ENCODE results near the gene UNC13C.
"Not testable (repeated sequence)": the region's sequence is repeated elsewhere in the genome, so short reads cannot be mapped to it uniquely, and the experiment has no call there.

The UNC13C gene

DNA sequence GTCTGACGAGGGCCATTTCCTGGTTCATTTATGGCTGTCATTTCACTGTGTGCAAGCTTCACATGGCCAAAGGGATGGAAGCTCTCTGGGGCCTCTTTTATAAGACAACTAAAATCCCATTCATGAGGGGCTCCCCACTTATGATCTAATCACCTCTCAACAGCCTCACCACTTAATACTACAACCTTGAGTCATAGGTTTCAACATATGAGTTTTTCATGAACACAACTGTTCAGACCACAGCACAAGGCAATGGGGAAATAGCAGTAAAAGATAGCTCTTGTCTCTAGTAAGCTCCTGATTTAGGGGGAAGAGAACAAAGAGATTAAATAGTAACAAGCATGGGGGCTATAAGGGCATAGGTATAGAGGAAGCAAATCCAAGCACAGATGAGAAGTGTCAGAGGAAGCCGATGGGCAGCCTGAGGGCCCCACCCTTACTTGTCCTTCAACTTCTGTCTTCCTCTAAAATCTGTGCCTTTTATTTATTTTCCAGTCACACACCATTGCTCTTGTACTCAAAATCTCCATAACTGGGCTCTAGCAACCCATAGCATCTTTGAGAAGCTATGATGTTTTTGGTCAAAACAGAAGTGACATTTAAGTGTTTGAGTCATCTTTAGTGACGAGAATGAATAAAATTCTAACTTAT lies 329.1 kb downstream of the UNC13C start:
- no peak for DNase-seq

DNA sequence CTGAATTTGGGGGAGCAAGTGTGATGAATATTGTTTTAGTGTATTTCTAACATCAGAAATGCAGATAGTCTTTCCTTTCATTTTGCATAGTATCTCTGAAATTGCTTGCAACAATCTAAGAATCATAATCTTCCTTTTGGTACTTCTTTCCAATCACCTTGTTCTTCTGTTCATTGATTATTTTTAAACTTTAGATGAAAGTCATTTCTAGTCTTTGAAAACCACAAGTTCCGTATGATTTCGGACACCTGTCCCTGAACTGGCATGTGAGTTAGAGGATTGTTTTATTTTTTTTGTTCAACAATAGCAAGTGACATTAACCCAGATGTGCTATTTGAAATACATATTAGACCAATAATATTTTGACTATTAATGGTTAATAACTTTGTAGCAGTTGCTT lies 329.7 kb downstream of the UNC13C start:
- DNase-seq: no peak

DNA sequence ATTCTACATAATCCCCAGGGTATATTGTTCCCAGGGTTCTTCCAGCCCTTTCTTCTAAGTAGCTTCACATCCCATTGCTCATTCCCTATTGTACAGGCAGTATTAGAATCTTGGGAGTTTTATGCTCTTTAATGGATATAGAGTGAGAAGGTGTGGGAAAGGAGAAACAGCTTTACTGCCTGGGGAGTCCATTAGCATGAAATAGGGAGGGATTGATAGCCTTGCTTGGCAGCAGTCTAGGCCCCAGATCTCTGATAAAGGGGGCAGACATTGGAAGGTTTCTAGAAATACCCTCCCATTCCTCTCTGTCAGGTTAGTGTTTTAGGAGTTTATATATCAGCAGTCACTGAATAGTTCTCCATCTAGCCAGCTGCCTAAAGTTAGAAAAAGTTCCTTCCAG lies 334.3 kb downstream of the UNC13C start:
- DNase-seq: no peak

DNA sequence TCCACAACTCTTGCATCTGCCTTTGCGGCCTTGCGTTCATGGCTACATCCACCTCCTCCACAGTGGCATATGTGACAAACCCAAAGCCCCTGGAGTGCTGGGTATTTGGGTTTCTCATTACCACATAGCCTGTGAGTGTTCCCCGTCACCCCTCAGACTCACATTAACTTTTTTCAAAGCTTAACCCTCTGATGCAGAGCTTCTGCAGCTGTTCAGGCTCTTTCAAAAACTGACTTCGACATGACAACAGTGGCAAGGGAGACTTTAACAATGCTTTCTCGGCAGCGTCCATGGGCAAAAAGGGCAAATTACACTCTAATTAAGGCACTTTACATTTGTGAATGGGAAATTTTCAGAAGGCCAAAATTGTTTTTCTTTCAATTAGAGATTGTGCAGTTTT lies 343.2 kb downstream of the UNC13C start:
- DNase-seq: no peak

DNA sequence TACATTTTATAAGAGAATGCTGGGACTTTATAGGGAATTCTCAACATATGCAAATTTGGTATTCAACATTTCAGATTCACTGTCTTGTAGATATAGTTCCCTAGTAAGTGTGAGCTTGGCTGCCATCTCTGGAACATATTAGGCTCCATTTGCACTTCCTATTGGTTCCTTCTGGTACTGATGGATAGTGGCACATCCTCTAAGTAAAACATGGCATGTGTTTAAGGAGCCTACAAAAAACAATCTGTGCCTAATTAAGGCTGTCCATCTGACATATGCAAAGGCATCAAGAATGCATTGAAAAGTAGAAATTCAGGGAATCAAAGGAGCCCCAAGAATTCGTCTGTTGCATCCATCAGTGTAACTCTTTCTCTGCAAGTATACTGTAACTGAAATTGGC lies 344.1 kb downstream of the UNC13C start:
- no peak for DNase-seq

DNA sequence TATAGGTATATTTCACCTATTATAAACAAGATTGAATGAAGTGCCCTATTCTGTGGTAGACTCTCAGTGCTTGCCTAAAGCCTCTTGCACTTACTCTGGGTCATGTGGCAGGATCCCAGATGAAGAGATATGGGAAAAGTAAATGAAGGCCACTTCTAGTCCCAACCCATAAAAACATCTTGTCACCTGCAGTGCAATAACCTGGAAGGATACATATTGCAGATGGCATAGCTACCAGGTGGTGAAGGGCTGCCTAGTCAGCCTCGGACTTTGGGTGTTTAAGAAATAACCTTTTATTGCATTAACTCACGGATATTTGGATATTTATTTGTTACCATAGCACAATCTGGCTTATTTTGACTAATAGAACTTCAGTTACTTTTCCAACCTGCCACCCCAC lies 367.1 kb downstream of the UNC13C start:
- DNase-seq: no peak

DNA sequence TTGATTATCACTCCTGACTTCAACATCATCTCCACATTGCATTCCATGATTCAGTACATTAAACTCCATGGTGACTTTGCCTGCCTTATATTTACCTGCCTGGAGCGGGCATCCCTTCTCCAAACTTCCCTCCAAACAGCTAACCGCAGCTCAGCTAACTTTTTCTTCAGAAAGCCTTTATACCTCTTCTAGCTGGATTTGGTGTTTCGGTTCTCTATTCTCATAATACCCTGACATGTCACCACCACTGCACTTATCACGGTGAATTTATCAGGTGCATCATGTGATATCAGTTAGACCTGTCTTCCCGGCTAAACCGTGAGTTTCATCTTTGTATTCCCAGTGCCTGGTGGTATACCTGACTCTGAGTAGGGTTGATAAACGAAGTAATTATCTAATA lies 367.6 kb downstream of the UNC13C start:
- DNase-seq: no peak

DNA sequence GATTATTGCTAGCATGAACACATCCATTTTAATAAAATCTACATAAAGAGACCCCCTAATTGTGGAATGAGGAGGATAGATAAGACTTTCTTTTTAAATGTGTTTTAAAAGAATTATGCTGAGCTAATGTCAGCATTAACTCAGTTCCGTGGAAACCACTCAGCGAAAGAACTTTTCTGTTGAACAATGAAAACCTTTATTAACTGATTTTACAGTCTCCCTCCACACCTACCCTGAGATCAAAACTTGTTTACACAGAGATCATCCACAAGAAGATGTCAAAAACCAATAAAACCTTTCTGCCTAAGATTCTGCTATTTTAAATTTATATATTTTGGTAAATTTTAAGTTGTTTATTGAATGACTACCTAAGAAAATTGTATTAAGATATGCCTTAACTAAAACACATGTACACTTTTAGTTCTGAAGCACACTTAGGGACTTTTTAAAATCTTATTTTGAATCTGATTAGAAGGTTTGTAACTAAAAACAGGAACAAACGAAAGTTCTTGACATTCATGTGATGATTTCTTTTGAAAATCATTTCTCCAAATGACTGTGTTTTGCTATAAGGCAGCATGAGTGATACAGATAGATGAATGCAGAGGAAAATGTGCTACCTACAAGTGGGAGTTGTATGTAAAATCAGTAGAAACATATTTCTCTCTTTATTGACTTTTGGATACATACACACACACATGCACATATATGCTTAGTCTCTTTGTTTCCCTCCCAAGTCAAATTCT lies 369.0 kb downstream of the UNC13C start:
- peak; percentile 3 for DNase-seq

DNA sequence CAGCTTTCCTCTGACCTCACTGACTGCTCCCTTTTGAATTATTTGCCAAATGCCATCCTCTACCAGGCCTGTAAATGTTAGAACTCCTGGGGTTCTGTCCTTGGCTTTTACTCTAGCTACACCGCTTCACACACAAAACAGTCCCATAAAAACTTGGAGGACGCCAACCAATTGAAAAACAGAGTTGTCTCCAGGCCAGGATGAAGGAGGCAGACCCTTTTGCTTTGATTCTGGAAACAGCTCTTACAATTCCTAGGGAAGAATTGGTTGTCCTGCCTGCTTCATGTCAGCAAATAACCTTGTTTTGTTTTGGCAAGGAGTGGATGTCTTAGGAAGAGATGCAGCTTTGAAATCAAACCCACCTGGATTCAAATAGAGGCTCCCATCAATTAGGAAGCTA lies 375.5 kb downstream of the UNC13C start:
- DNase-seq: no peak

DNA sequence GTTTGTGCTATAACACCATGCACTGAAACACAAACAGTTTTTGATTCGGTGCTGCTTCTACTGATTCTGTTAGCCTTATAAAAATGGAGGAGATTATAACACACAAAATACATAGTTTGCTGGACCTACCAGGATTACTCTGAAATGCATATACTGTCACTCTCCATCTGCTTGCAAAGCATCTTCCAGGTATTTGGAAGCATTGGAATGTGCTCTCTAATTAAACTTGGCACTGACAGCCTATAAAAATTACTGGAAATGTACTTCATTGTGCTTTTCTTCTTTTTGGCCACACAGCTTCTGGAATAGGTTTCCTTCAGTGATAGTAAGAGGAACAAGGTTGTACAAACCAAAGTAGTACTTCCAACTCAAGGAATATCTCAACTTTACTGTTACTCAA lies 376.1 kb downstream of the UNC13C start:
- DNase-seq: no peak

DNA sequence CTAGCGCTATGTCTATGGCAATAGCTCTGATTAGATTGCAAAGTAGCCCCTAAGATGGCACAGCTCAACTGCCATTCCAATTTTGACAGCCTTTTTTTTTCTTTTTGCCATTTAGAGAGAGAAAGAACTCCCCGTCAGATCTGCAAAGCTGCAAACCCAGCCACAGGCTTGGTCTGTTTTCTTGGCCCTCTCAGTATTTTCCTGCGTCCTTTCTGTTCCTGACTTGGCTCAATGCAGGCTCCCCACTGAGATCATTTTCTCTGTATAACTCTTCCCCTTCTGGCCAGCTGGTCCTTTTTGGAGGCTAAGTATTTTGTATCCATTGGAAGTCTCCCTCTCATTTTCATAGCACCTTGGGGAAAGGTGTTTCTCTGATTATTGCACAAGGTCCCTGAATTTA lies 386.7 kb downstream of the UNC13C start:
- no peak for DNase-seq

DNA sequence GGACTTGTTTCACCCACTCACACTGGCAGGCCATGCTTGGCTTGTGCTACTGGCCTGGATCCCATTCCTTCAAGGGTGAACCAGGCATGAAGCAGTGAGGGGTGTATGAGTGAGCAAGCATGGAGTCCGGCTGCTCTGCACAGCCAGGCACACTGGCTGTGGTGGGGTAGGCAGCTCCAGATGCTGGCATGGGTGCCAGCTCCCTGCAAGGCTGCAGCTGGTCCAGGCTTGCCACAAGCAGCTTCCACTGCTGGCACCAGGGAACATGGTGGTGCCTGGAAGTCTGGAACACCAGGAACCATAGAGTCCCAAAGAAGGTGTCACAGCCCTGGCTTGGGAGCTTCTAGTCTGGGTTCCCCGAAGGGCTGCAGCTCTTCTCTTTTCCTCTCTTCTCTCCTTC lies 395.1 kb downstream of the UNC13C start:
- no peak for DNase-seq

DNA sequence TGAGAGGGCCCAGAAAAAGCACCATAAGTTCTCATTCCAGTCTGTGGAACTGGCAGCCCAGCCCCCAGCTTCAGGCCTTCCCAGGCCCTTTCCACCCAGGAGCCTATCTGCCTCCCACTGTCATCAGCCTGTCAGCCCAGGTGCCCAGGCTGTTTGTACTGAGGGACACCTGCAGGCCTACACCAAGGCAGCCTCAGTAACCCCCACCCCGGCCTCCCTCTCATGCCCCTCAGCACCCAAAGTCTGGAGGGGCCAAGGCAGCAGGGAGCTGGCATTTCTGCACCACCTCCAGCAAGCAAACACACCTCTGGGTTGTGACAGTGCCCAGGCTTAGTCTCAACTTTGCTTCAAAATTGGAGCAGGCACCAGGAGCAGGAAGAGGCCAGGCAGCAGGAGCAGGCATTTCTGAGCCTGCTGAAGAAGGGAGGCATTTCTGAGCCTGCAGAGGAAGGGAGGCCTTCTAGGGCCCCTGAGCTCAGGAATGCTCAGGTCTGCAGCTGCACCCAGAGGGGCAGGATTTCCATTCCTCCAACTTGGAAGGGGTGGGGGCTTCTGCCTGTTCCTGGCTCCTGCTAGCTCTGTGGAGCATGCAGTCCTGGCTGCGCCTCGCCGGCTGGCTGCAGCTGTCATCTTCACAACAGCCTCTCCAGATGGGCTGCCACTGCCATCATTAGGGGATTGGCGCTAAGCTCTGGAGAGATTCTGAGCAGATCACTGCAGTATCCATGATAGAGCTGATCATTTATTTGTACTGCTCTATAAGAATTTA lies 396.1 kb downstream of the UNC13C start:
- no peak for DNase-seq

DNA sequence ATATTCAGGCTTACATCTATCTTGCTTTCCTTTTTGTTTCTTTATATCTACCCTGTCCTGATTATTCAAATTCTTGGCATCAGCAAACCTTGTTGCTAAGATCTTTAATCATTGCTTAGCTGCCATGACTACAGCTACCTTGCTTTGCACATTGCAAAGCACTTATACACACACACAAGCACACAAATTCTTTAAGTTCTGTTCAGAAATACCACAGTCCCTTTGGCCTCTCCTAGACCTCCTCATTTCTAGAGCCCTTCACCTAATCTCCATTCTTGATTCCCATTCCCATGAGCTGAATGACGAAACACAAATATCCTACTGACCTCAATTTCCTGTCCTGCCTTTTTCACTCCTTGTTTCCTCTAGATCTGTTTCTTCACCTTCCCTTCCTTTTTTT lies 409.6 kb downstream of the UNC13C start:
- DNase-seq: no peak

DNA sequence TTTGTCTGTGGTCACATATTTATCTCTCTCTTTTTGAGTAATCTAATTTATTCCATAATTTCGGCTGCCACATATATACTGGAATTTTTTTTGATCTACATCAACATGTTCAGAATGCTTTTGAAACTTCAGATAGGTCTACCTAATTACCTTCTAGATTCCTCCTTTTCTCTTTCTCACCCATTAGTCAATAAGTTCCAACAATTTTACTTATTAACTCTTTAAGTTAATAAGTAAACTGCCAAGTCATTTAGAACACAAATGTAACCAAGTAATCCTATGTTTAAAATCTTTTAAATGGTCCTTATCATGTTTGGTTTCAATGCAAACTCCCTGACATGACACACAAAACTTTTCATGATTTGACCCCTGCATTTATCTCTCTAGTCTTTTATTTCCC lies 410.5 kb downstream of the UNC13C start:
- no peak for DNase-seq

DNA sequence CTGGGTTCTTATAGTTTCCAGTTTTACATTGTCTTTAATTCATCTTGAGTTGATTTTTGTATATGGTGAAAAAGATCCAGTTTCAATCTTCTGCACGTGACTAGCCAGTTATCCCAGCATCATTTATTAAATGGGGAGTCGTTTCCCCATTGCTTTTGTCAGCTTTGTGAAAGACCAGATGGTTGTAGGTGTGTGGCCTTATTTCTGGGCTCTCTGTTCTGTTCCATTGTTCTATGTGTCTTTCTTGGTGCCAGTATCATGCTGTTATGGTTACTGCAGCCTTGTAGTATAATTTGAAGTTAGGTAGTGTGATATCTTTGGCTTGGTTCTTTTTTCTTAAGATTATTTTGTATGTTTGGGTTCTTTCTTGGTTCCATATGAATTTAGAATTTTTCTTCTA lies 432.2 kb downstream of the UNC13C start:
- no peak for DNase-seq

DNA sequence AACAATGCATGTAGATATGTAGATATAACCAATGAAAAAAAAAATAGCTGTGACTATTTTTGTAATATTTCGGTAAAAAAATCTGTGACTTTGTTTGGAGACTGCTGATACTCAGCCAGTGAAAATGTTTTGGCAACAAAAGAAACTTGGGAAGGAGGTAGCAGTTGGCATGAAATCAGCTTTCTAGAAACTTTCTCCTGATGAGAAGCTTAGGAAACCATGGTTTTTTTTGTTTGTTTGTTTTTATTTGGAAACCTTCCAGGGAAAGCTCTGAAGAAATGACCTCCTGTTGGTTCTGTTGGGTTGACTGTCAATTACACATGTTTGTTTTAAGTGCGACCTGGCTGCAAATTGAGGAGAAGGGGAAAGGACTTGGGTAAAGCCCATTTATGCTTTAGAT lies 445.9 kb downstream of the UNC13C start:
- DNase-seq: no peak

DNA sequence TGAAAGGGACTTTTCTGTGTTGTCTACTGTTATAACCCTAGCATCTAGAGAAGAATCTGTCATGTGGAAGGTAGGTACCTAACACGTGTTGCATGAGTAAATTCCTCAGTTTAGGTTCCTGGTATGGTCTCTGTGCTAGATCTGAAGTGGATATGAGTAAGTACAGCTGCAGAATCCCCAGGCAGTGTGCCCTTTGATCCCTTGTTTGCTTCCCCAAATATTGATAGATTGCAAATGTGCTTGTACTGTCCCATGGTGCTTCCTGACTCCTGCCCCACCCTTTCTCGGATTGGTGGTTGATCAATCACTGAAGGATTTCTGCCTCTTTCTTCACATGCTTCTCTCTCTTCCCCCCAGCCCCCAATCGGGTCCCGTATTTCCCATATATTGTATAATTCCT lies 450.4 kb downstream of the UNC13C start:
- DNase-seq: no peak

DNA sequence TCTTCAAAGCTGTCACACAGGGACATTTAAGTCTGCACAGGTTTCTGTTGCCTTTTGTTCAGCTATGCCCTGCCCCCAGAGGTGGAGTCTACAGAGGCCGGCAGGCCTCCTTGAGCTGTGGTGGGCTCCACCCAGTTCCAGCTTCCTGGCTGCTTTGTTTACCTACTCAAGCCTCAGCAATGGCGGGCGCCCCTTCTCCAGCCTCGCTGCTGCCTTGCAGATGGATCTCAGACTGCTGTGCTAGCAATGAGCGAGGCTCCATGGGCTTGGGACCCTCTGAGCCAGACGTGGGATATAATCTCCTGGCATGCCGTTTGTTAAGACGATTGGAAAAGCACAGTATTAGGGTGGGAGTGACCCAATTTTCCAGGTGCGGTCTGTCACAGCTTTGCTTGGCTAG lies 472.0 kb downstream of the UNC13C start:
- not testable (repeated sequence) for DNase-seq

DNA sequence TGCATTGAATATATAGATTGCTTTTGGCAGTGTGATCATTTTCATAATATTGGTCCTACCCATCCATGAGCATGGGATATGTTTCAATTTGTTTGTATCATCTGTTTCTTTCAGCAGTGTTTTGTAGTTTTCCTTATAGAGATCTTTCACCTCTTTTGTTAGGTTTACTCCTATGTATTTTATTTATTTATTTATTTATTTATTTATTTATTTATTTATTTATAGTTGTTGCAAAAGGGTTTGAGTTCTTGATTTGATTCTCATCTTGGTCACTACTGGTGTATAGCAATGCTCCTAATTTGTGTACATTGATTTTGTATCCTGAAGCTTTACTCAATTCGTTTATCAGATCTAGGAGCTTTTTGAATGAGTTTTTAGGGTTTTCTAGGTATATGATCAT lies 478.2 kb downstream of the UNC13C start:
- DNase-seq: no peak

DNA sequence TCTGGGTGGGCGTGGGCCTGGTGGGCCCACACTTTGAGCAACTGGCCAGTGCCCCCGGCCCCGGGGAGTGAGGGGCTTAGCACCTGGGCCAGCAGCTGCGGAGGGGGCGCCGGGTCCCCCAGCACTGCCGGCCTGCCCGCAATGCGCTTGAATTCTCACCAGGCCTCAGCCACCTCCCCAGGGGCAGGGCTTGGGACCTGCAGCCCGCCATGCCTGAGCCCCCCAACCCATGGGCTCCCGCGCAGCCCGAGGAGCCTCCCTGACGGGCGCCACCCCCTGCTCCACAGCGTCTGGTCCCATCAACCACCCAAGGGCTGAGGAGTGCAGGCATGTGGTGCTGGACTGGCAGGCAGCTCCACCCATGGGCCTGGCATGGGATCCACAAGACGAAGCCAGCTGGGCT lies 484.3 kb downstream of the UNC13C start:
- DNase-seq: no peak

DNA sequence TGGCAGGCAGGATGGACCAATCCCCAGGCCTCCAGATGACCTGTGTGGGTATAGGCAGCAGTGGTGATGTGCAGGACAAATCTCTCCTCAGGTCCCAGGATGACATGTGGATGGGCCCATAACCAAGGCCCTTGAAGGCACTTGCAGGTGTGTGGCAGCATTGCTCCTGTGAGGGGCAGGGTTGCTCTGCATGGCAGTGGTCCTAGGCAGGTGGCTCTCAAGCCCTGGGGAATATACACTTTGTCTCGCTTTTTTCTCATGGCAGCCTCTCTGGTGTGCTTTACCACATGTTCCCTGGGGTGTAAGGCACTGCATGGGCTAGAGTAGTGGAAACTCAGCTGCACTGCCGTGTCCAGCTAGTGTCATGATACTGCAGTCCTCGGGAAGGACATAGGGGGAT lies 503.6 kb downstream of the UNC13C start:
- DNase-seq: no peak

DNA sequence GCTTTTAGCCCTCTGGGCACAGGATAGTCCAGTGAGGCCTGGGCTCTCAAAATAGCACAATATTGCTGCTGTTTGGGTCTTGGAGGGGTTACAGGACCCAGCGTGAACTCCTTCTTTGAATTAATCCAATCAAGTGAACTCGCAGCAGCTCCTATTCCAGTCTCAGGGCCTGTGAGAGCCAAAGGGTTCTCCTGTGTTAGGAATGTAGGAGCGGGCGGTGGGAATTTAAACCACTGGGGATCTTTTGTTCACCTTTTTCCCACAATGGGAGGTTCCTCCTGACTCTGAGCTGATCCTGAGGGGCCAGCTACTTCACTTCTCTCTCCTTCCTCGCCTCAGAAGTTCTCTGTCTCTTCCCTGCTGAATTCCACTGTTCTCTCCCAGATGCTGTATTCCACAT lies 504.0 kb downstream of the UNC13C start:
- no peak for DNase-seq

DNA sequence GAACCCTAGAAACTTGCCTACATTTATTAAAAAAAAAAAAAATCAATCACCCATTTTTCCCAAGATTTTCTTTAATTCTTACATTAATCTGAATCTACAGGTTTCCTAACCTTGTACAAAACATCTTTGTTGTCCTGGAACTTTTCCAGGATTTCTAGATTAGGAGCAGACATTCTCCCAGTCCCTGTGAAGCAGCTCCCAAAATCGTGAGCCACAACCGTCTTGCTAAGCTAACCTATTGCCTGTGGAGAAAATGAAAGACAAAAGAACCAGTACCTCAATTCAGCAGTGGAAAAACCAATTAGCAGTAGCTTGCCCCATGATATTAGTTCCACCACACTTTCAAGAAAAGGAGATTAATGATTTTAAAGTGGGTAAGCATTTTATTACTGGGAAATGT lies 522.1 kb downstream of the UNC13C start:
- DNase-seq: no peak

Measured in OCI-M1 (cell line).